Epidermal melanocyte (primary cell): Measurements from ENCODE around the gene RHOT2.

Source experiments
- DNase-seq: peaks from one replicate; pipeline ENCODE4 v3.0.0; 2011; ENCODE audit warnings: low spot score; ENCODE audit not compliant: insufficient read length

RHOT2 gene

DNA sequence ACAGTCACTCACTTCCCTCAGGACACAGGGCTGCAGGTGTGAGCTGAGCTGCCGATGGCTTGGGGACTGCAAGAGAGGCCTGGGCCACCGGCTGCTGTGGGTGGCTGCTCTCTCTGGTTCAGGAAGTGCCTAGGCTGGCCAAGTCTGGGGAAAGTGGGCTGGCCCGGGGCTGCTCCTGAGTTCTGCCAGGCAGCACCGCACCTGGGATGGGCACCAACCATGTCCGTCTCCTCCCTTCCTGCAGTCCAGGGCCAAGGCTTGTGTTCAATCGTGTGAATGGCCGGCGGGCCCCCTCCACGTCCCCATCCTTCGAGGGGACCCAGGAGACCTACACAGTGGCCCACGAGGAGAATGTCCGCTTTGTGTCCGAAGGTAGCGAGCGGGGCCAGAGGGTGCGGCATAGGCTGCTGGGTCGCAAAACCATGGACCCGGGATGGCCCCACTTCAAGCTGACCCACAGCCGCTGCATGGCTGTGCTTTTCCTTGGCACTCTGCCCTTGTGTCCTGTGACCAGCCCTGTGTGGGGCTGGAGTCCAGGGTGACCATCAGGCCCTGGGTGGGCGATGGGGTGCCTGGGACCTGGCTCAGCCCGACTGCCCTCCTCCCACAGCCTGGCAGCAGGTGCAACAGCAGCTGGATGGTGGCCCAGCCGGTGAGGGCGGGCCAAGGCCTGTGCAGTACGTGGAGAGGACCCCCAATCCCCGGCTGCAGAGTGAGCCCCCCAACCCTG is 20.6 kb upstream of the RHOT2 start:
- no peak for DNase-seq

DNA sequence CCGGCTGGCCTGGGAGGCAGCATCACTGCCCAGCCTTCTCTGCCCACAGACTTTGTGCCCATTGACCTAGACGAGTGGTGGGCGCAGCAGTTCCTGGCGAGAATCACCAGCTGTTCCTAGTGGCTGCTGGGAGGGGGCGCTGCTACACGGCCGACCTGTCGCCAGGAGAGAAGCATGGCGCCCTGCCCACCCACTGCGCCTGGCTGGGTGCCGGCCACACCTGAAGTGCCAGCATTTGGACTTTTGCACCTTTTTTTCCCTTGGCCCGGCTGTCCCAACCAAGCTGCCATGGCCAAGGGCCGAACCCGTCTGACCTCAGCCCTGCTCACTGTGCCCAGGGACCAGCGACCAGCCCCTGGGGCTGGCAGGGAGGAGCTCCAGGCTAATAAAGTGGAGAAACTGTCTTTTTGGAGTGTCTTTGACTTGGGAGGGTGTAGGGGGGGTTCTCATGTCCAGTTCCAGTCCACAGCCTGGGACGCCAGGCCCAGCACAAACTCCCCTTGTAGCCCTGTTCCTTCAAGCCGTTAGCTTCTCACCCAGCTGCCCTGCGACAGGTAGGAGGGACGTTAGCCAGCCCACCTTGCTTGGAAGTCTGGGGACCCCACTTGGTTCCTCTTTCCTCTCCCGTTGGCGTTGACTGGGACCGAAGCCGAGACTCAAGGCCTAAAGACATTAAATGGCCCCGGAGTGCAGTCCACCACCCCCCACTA is 19.7 kb upstream of the RHOT2 start:
- no peak for DNase-seq

DNA sequence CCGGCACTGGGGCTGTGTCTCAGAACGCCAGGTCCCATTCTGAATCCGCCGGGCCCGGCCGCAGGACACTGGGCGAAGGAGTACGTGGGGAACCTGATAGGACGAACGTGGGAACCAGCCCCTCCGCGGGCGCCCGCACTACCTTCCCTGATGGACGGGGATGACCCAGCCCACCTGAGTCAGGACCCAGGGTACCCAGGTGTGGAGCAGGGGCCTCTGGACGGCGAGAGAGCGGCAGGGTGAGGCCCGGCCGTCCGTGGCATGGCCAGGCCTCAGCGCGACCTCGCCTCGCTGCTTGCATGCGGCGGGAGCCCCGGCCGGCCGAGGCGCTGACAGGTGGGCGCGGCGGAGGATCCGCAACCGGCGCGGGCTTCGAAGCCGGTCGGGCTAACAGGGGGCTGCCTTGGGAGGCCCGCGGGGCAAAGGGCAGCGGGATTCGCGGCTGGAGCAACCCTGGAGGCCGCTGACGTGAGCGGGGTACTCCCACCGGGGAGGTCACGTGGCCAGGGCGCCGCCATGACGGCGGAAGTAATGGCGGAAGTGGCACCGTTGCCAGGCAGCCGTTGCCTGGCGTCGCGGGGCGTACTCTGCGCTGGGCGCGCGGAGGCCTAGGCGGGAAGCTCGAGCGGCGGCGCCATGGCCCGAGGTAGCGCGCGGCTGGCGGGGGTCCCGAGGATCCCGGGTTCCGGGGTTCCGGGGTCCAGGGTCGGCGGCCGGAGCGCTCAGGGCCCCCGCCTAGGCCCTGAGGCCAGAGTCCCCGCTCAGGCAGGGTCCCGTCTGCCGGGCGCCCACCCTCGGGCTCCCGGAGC is 18.9 kb upstream of the RHOT2 start, which contains the start of gene WDR90:
WDR90 (plus strand) TSS at position 585 of the 809 bp plus-strand sequence; CDS start at position 637, 52 bp downstream.
- peak; percentile 100 for DNase-seq

DNA sequence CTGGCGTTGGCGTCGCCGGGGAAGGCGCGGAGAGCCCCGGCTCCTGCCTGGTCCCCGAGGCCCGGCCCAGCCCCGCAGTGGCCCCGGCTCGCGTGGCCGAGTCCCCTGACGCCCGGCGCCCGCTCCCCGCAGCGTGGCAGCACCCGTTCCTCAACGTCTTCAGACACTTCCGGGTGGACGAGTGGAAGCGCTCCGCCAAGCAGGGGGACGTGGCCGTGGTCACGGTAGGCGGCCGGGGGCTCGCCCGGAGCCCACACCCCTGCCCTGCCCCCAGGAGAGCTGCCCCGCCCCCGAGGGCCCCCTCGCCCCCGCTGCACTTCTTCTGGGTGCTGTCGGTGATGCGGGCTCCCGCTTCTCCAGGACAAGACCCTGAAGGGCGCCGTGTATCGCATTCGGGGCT is 18.3 kb upstream of the RHOT2 start:
- DNase-seq, result no peak

DNA sequence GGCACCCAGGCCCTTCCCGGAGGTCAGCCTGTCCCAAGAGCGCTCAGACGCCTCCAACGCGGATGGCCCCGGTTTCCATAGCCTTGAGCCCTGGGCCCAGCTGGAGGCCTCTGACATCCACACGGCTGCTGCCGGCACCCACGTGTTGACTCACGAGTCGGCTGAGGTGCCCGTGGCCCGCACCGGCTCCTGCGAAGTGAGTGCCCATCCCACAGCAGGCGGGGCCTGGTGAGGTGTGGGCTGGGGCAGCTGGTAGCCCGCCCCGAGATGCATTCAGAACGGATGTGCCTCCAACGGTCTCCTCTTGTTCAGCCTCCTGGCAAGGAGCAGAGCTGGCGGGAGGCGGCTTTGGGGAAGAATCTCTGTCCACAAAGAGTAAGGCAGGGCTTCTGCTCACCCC is 16.1 kb upstream of the RHOT2 start:
- no peak for DNase-seq

DNA sequence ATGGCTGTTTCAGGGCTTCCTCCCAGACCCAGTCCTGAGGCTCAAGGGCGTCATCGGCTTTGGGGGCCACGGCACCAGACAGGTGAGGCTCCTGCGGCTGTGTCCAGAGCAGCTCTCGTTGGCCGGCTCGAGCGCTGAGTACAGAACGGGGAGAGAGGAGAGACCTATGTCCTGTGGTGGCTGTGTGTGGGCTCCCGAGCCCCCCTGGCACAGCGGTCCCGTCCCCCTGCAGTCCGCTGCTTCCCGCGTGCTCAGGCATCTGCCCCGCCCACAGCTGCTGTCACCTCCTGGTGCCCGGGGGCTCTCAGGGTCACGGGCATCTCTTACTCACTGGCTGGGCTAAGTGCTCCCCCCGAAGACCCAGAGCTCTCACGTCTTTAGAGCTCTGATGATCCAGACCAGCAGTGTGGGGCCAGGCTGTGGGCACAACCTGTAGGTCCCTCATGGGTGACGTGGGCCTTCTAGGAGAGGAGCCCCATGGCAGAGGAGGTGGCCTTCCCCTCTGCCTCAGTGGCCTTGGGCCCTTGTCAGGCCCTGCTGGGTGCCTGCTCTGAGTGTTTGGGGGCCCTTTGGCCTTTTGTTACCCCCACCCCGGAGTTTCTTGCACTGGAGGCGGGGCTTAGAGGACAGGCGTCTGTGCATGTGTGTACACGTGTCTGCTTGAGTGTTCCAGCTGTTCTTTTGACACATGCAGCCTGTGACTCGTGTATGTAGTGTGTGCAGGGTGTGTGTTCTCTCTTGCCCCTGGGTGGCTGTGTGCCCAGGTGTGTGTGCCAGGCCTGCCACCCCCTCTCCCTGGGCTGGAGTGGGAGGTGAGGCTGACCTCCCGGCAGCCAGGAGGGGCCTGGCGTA is 15.3 kb upstream of the RHOT2 start:
- no peak for DNase-seq

DNA sequence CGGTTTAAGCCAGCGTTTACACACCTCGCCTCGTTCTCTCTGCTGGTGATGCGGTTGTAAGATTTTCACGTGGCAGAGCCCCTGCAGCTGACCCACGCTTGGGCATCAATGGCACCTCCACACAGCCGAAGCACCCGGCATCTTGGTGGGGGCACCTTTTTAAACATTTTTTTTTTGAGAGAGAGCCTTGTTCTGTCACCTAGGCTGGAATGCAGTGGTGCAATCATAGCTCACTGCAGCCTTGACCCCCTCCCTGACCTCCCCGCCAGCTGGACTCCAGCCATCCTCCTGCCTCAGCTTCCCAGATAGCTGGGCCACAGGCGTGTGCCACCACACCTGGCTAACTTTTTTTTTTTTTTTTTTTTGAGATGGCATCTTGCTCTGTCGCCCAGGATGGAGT is 13.9 kb upstream of the RHOT2 start:
- no peak for DNase-seq

DNA sequence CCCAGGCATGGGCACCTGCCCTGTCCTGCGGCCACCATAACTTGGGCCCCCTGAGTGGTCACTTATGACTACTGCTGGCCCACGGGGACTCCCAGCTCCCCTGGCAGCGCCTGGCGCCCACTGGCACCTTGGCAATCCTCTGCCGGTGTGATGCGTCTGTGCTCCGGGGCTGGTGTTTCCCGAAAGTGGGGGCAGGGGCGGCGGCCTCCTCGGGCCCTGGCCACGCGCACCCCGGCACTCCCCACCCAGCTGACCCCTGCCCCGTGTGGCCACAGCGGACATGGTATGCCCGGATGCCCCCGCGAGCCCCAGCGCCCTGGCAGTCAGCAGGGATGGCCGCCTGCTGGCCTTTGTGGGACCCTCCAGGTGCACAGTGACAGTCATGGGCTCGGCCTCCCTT is 10.4 kb upstream of the RHOT2 start:
- no peak for DNase-seq

DNA sequence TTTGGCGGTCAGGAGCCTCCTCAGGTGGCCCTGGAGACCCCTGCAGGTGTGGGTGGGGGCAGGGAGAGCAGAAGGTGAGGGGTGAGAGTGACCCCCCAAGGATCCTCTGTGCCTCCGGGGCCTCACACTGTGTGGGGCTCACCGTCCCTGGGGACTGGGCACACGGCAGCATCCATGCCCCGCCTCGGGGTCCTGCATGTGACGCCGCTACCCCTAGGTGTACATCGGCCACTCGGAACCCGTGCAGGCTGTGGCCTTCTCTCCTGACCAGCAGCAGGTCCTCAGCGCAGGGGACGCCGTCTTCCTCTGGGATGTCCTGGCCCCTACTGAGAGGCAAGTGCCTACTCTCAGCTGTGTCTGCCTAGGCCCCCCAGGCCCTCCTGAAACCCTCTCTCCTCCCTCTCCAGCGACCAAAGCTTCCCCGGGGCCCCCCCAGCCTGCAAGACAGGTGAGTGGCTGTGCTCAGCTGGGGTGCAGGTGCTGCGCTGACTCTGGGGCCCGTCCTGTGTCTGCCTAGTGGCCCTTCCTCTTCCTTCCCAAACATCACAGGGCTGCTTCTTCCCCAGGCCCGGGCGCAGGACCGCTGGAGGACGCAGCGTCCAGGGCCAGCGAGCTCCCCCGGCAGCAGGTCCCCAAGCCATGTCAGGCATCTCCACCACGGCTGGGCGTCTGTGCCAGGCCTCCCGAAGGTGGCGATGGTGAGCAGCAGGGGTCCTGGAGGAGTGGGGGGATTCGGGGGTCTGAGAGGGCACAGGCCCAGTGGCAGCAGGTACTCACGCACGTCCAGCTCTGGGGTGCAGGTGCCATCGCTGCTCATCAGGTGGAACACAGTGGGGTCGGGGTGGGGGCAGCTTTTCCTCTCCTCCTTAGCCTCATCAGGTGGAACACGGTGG is 9.0 kb upstream of the RHOT2 start:
- DNase-seq, result no peak

DNA sequence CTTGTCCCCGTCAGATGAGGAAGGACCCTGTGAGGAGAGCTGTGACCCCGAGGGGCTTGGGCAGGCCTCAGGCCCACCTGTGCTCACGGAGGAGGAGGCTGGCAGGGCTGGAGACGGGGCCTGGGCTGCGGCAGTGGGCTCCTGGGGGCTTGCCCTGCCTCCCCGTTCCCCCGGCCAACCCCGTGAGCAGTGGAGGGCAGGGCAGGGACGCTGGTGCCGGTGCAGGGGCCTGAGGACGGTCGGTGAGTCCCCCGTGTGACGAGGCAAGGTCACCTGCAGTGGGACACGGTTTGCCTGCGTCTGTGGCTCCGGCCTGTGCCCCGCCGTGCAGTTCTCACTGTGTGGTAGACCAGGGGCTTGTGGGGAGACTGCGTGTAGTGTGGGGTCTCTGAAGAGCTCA is 8.3 kb upstream of the RHOT2 start:
- no peak for DNase-seq

DNA sequence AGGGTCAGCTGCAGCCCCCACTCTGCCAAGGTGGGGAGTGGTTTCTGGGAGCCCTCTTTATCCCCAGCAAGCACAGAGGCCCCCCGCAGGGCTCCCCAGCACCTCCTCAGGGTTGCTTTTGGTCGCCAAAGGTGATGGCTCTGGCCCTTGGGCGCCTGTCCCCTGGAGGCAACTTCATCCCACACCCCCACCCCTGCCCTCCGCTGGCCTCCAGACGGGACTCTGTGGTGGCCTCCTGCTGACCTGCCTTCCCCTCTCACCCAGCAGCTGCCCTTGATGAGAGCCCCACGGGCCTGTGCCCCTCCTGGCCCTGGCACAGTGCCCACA is 7.8 kb upstream of the RHOT2 start:
- DNase-seq, result no peak

DNA sequence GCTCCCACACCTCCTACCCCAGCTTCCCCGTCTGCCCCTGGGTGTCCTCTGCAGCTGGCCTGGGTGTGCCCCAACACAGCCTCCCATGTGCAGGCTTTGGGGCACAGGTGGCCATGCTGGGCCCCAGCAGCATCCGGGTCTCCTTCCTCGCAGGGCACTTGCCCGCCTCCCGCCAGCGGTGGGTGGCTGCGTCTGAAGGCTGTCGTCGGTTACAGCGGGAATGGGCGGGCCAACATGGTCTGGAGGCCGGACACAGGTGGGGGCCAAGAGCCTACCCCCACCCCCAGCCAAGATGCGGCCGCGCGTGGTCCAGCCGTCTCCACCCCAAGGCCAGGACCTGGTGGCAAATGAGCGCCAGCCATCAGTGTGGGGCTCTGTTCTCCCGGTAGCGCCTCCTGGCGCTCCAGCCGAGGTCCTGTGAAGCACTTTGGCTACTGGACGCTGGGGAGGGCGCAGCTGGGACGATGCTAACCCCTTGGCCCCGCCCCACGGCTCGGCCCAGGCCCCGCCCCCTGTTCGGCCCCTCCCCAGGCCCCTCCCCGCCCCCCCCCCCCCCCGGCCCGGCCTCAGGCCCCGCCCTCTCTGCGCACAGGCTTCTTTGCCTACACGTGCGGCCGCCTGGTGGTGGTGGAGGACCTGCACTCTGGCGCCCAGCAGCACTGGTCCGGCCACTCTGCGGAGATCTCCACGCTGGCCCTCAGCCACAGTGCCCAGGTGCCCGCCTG is 7.3 kb upstream of the RHOT2 start:
- peak; percentile 84 for DNase-seq

DNA sequence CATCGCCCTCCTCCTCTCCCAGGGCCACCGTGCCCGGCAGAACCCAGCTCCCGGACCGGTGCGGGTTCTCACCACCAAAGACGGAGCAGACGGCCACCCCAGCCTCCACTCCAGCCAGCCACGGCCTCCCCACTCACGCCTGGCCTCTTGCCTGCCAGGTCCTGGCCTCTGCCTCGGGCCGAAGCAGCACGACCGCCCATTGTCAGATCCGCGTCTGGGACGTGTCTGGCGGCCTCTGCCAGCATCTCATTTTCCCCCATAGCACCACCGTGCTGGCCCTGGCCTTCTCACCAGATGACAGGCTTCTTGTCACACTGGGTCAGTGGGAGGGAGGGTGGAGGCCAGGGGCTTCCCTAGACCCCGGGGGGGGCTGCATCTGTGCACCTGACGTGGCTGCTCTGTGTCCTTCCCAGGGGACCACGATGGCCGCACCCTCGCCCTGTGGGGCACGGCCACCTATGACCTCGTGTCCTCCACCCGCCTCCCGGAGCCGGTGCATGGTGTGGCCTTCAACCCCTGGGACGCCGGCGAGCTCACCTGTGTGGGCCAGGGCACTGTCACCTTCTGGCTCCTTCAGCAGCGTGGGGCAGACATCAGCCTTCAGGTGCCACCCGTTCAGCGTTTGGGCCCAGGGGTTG is 6.6 kb upstream of the RHOT2 start:
- DNase-seq, result no peak

DNA sequence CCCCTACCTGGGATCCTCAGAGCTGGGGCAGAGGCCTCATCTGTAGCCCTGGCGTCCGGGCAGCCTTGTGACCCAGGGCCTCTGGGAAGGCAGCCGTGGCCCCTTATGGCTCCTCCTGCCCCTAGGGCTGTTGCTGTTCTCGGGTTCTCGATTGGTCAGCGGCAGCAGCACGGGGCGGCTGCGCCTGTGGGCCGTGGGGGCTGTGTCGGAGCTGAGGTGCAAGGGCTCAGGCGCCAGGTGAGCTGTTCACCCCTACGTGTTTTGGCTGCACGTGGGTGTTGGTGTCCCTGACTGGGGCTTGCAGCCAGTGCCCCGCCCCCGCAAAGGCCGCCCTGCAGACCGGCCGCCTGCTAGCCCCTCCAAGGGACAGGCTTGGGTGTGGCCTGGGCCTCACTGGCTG is 5.8 kb upstream of the RHOT2 start:
- no peak for DNase-seq

DNA sequence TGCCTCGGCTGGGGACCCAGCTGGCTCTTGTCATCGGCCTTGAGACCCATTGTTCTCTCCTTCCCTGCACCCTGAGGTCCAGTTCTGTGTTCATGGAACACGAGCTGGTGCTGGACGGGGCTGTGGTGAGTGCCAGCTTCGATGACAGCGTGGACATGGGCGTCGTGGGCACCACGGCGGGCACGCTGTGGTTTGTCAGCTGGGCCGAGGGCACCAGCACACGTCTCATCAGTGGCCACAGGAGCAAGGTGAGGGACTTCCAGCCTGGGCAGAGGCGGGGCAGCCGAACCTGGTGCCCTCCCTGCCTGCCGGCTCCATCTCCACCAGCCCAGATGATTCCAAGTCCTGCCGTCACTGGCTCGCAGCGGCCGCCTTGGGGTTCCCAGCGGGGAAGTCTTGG is 5.3 kb upstream of the RHOT2 start:
- DNase-seq, result no peak

DNA sequence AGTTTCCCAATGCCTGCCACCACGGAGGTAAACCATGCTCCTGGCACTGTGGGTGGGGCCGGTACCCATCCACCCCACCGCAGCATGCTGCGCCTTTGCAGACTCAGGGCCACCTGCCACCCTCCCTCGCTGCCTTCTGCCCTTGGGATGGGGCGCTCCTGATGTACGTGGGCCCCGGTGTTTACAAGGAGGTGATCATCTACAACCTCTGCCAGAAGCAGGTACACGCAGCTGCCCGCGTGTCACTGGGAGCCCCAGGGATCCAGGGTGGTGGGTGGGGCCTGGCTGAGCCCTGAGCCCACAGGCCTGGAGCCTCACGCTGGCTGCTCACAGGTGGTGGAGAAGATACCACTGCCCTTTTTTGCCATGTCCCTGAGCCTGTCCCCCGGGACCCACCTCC is 1.4 kb upstream of the RHOT2 start:
- DNase-seq, result no peak

DNA sequence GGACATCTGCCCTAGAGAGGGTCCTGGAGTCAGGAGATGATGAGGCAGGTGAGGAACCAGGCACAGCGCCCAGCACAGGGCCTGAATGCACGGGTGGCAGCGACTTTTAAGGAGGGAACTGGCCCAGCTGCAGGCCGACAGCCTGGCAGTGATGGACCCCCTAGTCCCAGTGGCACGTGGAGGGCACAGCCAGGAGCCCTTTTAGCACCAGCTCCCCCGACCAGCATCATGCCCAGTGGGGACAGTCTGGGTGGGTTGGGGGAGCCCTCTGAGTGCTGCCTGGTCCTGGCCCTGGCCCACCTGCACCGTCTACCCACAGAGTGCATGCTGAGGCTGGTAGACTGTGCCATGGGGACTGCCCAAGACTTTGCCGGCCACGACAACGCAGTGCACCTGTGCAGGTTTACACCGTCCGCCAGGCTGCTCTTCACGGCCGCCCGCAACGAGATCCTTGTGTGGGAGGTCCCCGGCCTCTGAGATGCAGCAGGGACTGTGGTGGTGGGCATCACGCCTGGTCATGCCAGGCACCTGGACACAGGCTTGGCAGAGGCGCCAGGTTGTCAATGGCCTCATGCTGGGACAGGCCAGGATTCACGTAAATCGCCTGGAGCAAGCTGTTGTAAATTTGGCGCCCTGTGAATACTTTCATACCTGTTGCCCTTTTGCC is 686 bp upstream of the RHOT2 start:
- no peak for DNase-seq

DNA sequence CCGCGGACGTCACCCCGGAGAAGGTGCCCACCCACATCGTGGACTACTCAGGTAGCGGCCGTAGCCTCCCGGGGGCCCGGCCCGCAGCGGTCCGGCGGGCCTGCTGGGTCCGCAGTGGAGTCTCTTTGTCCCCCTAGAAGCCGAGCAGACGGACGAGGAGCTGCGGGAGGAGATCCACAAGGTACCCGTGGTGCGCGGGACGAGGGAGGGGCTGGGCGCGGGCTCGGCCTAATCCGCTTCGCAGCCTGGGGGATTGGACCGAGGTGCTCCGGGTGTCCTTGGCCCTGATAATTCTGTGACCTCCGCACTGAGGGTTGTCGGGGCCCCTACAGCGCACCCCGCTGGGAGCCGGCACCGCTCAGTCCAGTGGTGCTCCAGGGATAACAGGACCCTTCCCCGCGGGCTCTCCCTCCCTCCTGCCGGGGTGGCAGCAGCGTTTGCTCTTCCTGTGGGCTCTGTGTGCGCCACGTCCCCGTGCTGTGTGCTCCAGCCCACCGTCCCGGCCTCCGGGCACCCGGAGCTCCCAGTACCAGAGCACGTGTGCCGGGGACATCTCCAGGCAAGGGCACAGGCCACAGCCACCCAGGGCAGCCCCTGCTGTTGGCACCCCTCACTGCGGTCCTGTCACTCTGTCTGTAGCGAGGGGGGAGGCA is 713 bp downstream of the RHOT2 start:
- no peak for DNase-seq
